KMS-11 (cell line): ENCODE data around the gene RMP24.
"Not testable (repeated sequence)": the region's sequence is repeated elsewhere in the genome, so short reads cannot be mapped to it uniquely, and the experiment has no call there.

Source experiments
- H2AFZ ChIP-seq: fragments of 200-600 bp; sonication (generic); 2 replicates; pipeline ENCODE4 v1.6.1; 2016; ENCODE audit warnings: antibody characterized with exemption, mixed run types, low read depth
- H3K27ac ChIP-seq: fragments of 200-600 bp; sonication (generic); 2 replicates; pipeline ENCODE4 v1.6.1; 2016; ENCODE audit warnings: mild to moderate bottlenecking, mixed run types
- H3K27me3 ChIP-seq: fragments of 200-600 bp; sonication (generic); 2 replicates; pipeline ENCODE4 v1.6.1; 2017; ENCODE audit warnings: mild to moderate bottlenecking, low read depth, mixed run types, moderate library complexity; ENCODE audit not compliant: insufficient read depth
- H3K36me3 ChIP-seq: fragments of 200-600 bp; sonication (generic); 2 replicates; pipeline ENCODE4 v1.6.1; 2017; ENCODE audit warnings: mild to moderate bottlenecking, mixed run types; ENCODE audit not compliant: insufficient read depth
- H3K4me1 ChIP-seq: fragments of 200-600 bp; sonication (generic); 2 replicates; pipeline ENCODE4 v1.6.1; 2016; ENCODE audit warnings: mild to moderate bottlenecking, low read depth, mixed run types; ENCODE audit not compliant: poor library complexity, severe bottlenecking
- H3K4me2 ChIP-seq: fragments of 200-600 bp; sonication (generic); 2 replicates; pipeline ENCODE4 v1.7.0; 2016; ENCODE audit warnings: mild to moderate bottlenecking, mixed run types
- H3K4me3 ChIP-seq: fragments of 200-600 bp; sonication (generic); IDR thresholded peaks from 2 replicates; pipeline ENCODE4 v1.6.1; 2017; ENCODE audit warnings: low read depth, low read length, mixed read lengths; ENCODE audit not compliant: insufficient read depth
- H3K79me2 ChIP-seq: fragments of 200-600 bp; sonication (generic); 2 replicates; pipeline ENCODE4 v1.6.1; 2016; ENCODE audit warnings: low read depth, mixed run types; ENCODE audit not compliant: insufficient read depth
- H3K9ac ChIP-seq: fragments of 200-600 bp; sonication (generic); 2 replicates; pipeline ENCODE4 v1.6.1; 2016; ENCODE audit warnings: mild to moderate bottlenecking, mixed run types
- H4K20me1 ChIP-seq: fragments of 200-600 bp; sonication (generic); 2 replicates; pipeline ENCODE4 v1.6.1; 2016; ENCODE audit warnings: mild to moderate bottlenecking, mixed run types; ENCODE audit not compliant: insufficient read depth
- CTCF ChIP-seq: fragments of 200-600 bp; sonication (generic); conservative IDR thresholded peaks from 2 replicates; pipeline ENCODE4 v1.6.1; 2017; ENCODE audit warnings: low read depth, mild to moderate bottlenecking, antibody characterized with exemption, low read length, moderate library complexity, mixed read lengths

Gene RMP24

GRCh38 chr18:35950628-35950982 is 21.9 kb upstream of the RMP24 start:
- no peaks in the 10 kb centered on the region for H3K79me2 ChIP-seq
- H3K36me3 ChIP-seq: no peaks in the 10 kb centered on the region
- H2AFZ ChIP-seq: no peak overlapping the region
- no peak overlapping the region for H3K4me3 ChIP-seq
- H3K4me1 ChIP-seq: peaks cover 11% of the 10 kb centered on the region
- H3K4me2 ChIP-seq: no peak overlapping the region
- no peaks in the 10 kb centered on the region for H3K27me3 ChIP-seq
- H3K27ac ChIP-seq: no peak overlapping the region
- H4K20me1 ChIP-seq: no peaks in the 10 kb centered on the region
- no peak overlapping the region for H3K9ac ChIP-seq
- TF ChIP-seq CTCF: peak; percentile 56

GRCh38 chr18:35953688-35954087 is 18.8 kb upstream of the RMP24 start:
- Histone ChIP-seq H2AFZ (no peak overlapping the region), H3K36me3 (no peaks in the 10 kb centered on the region), H3K27me3 (no peaks in the 10 kb centered on the region), H3K9ac (no peak overlapping the region), H3K4me2 (peak overlapping the region; percentile 30; the same call in 1 of the 2 replicates), H3K79me2 (no peaks in the 10 kb centered on the region), H3K4me3 (no peak overlapping the region), H3K27ac (no peak overlapping the region), H3K4me1 (peaks cover 11% of the 10 kb centered on the region), H4K20me1 (no peaks in the 10 kb centered on the region)
- no peak for TF ChIP-seq CTCF

- no peak overlapping the region for H2AFZ ChIP-seq
- H3K27ac ChIP-seq: no peak overlapping the region
- H3K36me3 ChIP-seq: no peaks in the 10 kb centered on the region
- H3K79me2 ChIP-seq: no peaks in the 10 kb centered on the region
- no peak overlapping the region for H3K4me3 ChIP-seq
- H3K9ac ChIP-seq: no peak overlapping the region
- no peak overlapping the region for H3K4me2 ChIP-seq
- H3K27me3 ChIP-seq: no peaks in the 10 kb centered on the region
- TF ChIP-seq CTCF: no peak
- H3K4me1 ChIP-seq: peaks cover 11% of the 10 kb centered on the region
- H4K20me1 ChIP-seq: no peaks in the 10 kb centered on the region
Observed at GRCh38 chr18:35956226-35956625, 16.3 kb upstream of the RMP24 start.

- Histone ChIP-seq H2AFZ (no peak overlapping the region), H3K79me2 (no peaks in the 10 kb centered on the region), H3K27ac (no peak overlapping the region), H4K20me1 (no peaks in the 10 kb centered on the region), H3K27me3 (no peaks in the 10 kb centered on the region), H3K4me3 (no peak overlapping the region), H3K4me2 (no peak overlapping the region), H3K36me3 (no peaks in the 10 kb centered on the region), H3K4me1 (no peaks in the 10 kb centered on the region), H3K9ac (no peak overlapping the region)
- TF ChIP-seq CTCF: no peak
Observed at GRCh38 chr18:35962320-35962719, 10.2 kb upstream of the RMP24 start.

GRCh38 chr18:35964319-35964718 is 8.2 kb upstream of the RMP24 start:
- no peaks in the 10 kb centered on the region for H4K20me1 ChIP-seq
- no peak overlapping the region for H3K4me3 ChIP-seq
- no peaks in the 10 kb centered on the region for H3K79me2 ChIP-seq
- H3K27ac ChIP-seq: no peak overlapping the region
- no peak for TF ChIP-seq CTCF
- no peaks in the 10 kb centered on the region for H3K4me1 ChIP-seq
- no peaks in the 10 kb centered on the region for H3K27me3 ChIP-seq
- no peak overlapping the region for H2AFZ ChIP-seq
- no peak overlapping the region for H3K4me2 ChIP-seq
- no peak overlapping the region for H3K9ac ChIP-seq
- no peaks in the 10 kb centered on the region for H3K36me3 ChIP-seq

GRCh38 chr18:35967866-35968265 is 4.6 kb upstream of the RMP24 start:
- H3K4me3 ChIP-seq, H4K20me1 ChIP-seq, H2AFZ ChIP-seq, H3K4me2 ChIP-seq, H3K79me2 ChIP-seq, H3K27ac ChIP-seq, H3K9ac ChIP-seq, H3K36me3 ChIP-seq, H3K27me3 ChIP-seq: not testable (repeated sequence)
- H3K4me1 ChIP-seq: peaks cover 14% of the 10 kb centered on the region
